GM15510 (cell line): ENCODE data around the gene ZNF556.

ENCODE experiments used
- POLR2A ChIP-seq: IDR thresholded peaks from 3 replicates; pipeline ENCODE4 v1.6.1; 2011; ENCODE audit warnings: borderline replicate concordance; ENCODE audit not compliant: insufficient read length; ENCODE audit errors: extremely low read depth

The ZNF556 gene

GRCh38 chr19:2926341-2927031 lies 59.4 kb downstream of the ZNF556 start:
- TF ChIP-seq POLR2A = no peak

- TF ChIP-seq POLR2A = no peak
Observed at GRCh38 chr19:2927032-2927430, 59.9 kb downstream of the ZNF556 start.
